Measurements from ENCODE around the gene CD47.

DNA sequence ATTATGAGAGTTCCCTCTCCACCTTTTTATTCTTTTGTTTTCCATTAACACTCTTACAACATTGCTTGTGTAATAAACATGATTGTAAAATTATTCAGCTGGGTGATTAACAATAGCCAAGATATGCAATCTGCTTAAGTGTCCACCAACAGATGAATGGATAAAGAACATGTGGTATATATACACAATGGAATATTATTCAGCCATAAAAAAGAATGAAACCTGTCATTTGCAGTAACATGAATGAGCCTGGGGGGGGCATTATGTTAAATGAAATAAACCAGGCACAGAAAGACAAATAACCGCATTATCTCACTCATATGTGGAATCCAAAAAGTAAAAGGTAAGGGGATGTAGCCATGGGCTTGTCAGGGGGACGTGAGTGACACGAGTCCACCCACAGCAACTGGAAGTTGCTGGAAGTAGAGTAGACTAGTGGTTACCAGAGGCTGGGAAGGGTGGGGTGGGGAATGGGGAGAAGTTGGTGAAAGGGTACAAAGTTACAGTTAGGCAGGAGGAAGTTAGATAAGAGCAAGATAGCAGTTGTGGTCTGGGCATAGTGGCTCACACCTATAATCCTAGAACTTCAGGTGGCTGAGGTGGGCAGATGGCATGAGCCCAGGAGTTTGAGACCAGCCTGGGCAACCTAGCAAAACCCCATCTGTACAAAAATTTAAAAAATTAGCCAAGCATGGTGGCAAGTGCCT is 28.7 kb upstream of the CD47 start:
- TF ChIP-seq CTCF (conservative IDR thresholded peaks at IDR 0.05; ENCODE audit: low read depth, low read length) (no peak), EZH2 (IDR thresholded peaks at IDR 0.05; ENCODE audit: borderline replicate concordance, low read depth, low read length, poor library complexity, severe bottlenecking) (no peak)

Data from A673 (cell line).